Activated gamma-delta T cell treated with Interleukin-2 at 50 U/mL for 16 hours (primary cell): ENCODE results near the gene TJAP1.
"Not testable (repeated sequence)": the region's sequence is repeated elsewhere in the genome, so short reads cannot be mapped to it uniquely, and the experiment has no call there.

Experiments
- DNase-seq: peaks from one replicate; pipeline ENCODE4 v3.0.0-alpha.2; 2020

TJAP1 gene

DNA sequence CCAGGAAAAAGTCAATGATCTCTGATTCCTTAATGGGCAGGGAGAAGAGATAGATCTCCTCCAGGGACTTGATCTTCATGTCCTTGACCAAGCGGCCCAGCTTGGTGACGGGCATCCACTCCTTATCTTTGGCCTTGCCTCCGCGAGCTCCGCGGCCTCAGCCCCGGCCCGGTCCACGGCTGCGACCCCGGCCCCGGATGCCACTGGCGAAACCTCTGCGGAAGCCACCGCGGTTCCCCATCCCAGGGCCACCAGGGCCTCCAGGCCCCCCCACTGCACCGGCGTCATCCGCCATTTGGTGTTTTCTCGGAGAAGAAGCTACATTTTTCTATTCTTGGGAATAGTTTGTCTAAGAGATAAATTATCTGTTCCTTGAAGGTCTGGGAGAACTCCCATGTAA lies 62.0 kb downstream of the TJAP1 start:
- DNase-seq: not testable (repeated sequence)

DNA sequence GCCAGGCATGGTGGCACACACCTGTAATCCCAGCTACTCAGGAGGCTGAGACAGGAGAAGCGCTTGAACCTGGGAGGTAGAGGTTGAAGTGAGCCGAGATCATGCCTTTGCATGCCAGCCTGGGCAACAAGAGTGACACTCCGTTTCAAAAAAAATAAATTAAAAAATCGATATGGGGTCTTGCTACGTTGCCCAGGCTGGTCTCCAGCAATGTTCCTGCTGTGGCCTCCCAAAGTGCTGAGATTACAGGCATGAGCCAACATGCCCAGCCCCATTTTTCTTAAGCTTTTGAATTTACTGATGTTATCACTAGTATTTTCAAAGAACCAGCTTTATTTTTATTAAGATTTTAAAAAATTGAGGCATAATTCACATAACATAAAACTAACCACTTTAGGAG lies 63.1 kb downstream of the TJAP1 start:
- no peak for DNase-seq

DNA sequence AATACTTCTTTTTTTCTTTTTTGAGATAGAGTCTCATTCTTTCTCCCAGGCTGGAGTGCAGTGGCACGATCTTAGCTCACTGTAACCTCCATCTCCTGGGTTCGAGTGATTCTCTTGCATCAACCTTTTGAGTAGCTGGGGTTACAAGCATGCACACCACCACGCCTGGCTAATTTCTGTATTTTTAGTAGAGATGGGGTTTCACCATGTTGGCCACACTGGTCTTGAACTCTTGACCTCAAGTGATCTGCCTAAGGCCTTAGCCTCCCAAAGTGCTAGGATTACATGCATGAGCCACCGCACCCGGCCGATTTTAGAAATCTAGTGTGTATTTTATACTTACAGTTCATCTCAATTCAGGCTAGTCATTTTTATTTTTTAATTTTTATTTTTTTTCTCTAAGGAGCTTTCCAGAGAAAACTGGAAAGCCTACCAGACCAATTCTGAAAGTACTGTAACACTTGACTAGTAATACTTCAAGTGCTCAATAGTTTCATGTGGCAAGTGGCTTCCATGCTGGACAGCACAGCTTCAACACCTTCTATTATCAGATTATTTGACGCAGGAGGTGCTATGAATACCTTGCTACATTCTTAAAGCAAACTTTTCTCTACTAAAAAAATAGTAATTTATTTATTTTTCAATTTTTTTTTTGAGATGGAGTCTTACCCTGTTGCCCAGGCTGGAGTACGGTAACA lies 64.6 kb downstream of the TJAP1 start:
- no peak for DNase-seq

DNA sequence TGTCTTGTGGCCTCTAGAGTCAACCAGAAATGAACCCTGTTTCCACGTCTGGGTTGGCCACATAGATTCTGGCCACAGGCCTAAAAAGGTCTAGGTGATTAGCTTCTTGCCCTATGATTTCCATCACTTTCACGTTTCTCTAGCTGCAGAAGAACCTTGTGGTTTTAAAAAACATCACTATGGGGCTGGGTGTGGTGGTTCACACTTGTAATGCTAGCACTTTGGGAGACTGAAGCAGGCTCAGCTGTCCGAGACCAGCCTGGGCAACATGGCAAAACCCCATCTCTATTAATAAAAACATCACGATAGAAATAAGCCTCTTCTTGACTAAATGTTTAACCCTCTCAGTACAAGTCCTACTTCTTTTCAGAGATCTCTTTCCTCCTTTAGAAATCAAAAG lies 67.1 kb downstream of the TJAP1 start:
- no peak for DNase-seq

DNA sequence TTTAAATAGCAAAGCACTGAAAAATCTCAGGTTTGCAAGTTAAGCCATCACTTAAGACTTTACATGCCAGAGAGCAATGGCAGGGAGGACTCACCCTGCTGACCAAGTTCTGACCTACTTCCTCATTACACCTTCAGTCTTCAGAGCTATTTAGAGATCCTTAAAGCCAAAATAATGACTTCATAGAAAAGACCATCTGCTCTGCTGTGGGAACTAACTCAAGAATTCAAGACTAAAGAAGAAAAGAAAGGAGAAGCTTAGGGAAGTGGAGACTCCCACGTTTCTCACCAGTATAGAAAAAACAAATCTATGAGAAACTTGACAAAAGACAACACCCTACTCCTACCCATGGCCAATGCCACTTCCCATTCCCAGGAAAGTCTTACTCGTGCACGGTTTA lies 69.9 kb downstream of the TJAP1 start:
- DNase-seq: no peak
